Calu3 (cell line): ENCODE measurements around the gene BCAS1. TPM values are rescaled to one million over a fixed set of nuclear protein-coding genes. Genes with fewer than 3 reads are reported as not detected.

ENCODE experiments used
- BruUV-seq: library from RNA; stranded (reverse); fragments of 400-500 nt; replicated peaks from 2 replicates; lab custom pipeline; 2021; lab: Mats Ljungman, UMichigan
- CTCF ChIA-PET: fragments of 300-600 bp; sonication (Branson Sonifier 250); formaldehyde crosslinking; loops from one replicate; lab custom pipeline; 2022; ENCODE audit warnings: antibody characterized with exemption; lab: Charles Lee
- DNase-seq: peaks from one replicate; pipeline ENCODE4 v3.0.0; 2022
- H3K27ac Mint-ChIP-seq: one replicate; pipeline ENCODE4 v1.8.0; 2022; ENCODE audit warnings: mixed read lengths; ENCODE audit not compliant: unreplicated experiment
- H3K27me3 Mint-ChIP-seq: one replicate; pipeline ENCODE4 v1.8.0; 2022; ENCODE audit warnings: mixed read lengths; ENCODE audit not compliant: unreplicated experiment
- H3K36me3 Mint-ChIP-seq: one replicate; pipeline ENCODE4 v1.8.0; 2022; ENCODE audit warnings: mild to moderate bottlenecking, moderate library complexity, mixed read lengths; ENCODE audit not compliant: insufficient read depth, unreplicated experiment
- H3K4me1 Mint-ChIP-seq: one replicate; pipeline ENCODE4 v1.8.0; 2022; ENCODE audit warnings: mild to moderate bottlenecking, low read depth, mixed read lengths; ENCODE audit not compliant: unreplicated experiment
- H3K4me3 Mint-ChIP-seq: one replicate; pipeline ENCODE4 v1.8.0; 2022; ENCODE audit warnings: mild to moderate bottlenecking, low read depth, moderate library complexity, mixed read lengths; ENCODE audit not compliant: unreplicated experiment
- H3K9me3 Mint-ChIP-seq: one replicate; pipeline ENCODE4 v1.8.0; 2022; ENCODE audit warnings: low read depth, mixed read lengths; ENCODE audit not compliant: unreplicated experiment
- intact Hi-C: fragments of 100-400 bp; cut with micrococcal nuclease; formaldehyde crosslinking; loops from one replicate; pipeline ENCODE4 v1.10.0; 2022; ENCODE audit not compliant: unreplicated experiment
- total RNA-seq: library from RNA; stranded (reverse); gene quantifications from 2 replicates; pipeline ENCODE4 v1.2.3, GENCODE V29; 2022
- TF ChIP-seq, protein P1 (sequence below): fragments of 200-600 bp; IDR thresholded peaks from one replicate; pipeline ENCODE4 v1.8.0; 2022; ENCODE audit warnings: antibody characterized with exemption; ENCODE audit not compliant: unreplicated experiment

Gene BCAS1
- total RNA-seq, 1 experiment from 2014 or later: 11.1 TPM

DNA sequence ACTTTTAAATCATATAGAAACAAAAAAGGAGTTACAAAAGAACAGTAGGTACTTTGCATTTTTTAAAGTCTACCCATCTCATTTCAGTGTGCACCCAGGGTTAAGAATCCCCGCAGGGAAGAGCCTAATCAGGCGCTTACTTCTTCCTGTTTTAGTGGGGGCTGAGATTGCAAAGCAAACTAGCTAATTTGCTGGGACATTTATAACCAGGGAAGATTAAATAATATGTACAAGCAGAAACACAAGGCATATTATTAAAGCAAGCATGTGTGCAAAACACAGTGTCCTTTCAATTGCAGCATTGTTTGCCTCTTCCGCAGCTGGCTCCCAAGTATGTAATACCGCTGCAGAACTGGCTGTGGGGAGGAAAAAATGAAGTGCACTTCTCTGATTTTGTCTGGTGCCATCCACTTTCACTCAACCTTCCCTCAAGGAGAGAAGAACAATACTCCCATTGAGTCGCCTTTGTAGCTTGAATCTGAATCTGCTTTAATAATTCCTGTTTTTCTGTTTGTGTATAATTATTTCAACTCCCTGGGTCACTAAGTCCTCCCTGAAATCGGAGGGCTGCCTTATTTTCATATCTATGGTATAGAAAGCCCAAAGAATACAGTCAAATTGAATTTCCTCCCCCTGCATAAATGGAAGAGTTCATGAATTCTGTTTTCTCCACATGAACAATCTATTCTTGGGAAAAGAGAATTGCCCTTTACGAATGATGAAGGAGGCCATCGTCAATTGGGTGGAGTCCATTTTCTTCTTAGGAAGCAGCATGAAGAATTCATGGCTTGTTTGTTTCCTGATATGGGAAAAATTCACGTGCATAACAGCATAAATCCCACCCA, 23.3 kb upstream of the BCAS1 start:
- peaks cover 10% of the 10 kb centered on the region for H3K27me3 Mint-ChIP-seq
- H3K4me1 Mint-ChIP-seq: peaks cover 23% of the 10 kb centered on the region
- H3K9me3 Mint-ChIP-seq: no peaks in the 10 kb centered on the region
- H3K4me3 Mint-ChIP-seq: no peak overlapping the region
- no peaks in the 10 kb centered on the region for H3K36me3 Mint-ChIP-seq
- BruUV-seq: no TSS peak
- no peak for DNase-seq
- TF ChIP-seq, protein P1, sequence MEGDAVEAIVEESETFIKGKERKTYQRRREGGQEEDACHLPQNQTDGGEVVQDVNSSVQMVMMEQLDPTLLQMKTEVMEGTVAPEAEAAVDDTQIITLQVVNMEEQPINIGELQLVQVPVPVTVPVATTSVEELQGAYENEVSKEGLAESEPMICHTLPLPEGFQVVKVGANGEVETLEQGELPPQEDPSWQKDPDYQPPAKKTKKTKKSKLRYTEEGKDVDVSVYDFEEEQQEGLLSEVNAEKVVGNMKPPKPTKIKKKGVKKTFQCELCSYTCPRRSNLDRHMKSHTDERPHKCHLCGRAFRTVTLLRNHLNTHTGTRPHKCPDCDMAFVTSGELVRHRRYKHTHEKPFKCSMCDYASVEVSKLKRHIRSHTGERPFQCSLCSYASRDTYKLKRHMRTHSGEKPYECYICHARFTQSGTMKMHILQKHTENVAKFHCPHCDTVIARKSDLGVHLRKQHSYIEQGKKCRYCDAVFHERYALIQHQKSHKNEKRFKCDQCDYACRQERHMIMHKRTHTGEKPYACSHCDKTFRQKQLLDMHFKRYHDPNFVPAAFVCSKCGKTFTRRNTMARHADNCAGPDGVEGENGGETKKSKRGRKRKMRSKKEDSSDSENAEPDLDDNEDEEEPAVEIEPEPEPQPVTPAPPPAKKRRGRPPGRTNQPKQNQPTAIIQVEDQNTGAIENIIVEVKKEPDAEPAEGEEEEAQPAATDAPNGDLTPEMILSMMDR: no peak
- intact Hi-C loops: no loop called here
- CTCF ChIA-PET: no interaction called here
- H3K27ac Mint-ChIP-seq: no peak overlapping the region

DNA sequence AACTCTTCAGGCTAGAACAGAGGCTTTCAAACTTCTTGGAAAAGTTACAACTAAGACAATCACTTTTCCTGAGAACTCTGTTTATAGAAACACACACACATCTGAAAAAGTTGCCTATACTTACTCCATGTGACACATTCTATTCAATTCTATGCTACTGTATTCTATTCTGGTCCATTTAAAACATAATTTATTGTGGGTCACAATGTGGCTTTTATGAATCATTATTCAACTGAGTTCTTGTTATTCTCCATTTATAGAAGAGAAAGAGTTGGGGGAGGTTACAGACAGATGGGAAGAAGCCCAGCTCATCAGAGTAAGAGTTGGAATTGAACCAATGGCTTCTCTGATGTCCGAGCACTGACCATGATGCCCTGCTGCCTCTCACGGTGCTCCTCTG, 21.6 kb upstream of the BCAS1 start:
- CTCF ChIA-PET: interaction anchor here (0.7 kb wide), 1 partner anchor 187 kb away, joined by 3 read pairs; no protein-coding TSS in a partner anchor
- no peaks in the 10 kb centered on the region for H3K9me3 Mint-ChIP-seq
- no peak for DNase-seq
- peaks cover 7% of the 10 kb centered on the region for H3K4me1 Mint-ChIP-seq
- BruUV-seq: no TSS peak
- TF ChIP-seq, protein P1: no peak
- no peak overlapping the region for H3K4me3 Mint-ChIP-seq
- H3K27me3 Mint-ChIP-seq: peaks cover 10% of the 10 kb centered on the region
- H3K36me3 Mint-ChIP-seq: no peaks in the 10 kb centered on the region
- intact Hi-C loops: no loop called here
- no peak overlapping the region for H3K27ac Mint-ChIP-seq

DNA sequence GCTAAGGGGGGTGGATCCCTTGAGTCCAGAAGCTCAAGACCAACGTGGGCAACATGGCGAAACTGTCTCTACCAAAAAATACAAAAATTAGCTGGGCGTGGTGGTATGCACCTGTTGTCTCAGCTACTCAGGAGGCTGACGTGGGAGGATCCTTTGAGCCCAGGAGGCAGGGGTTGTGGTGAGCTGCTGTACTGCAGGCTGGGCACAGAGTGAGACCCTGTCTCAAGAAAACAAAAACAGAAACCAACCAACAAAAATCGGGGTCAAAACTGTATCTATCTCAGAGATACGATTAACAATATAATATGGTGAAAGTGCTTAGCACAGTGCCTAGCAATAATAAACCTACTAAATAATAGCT, 20.7 kb upstream of the BCAS1 start:
- Mint-ChIP-seq H3K36me3 (no peaks in the 10 kb centered on the region), H3K9me3 (no peaks in the 10 kb centered on the region), H3K4me1 (no peaks in the 10 kb centered on the region), H3K4me3 (no peak overlapping the region), H3K27ac (no peak overlapping the region), H3K27me3 (peaks cover 10% of the 10 kb centered on the region)
- no peak for DNase-seq
- intact Hi-C loops: no loop called here
- no TSS peak for BruUV-seq
- CTCF ChIA-PET: interaction anchor here (0.6 kb wide), 1 partner anchor 260 kb away, joined by 10 read pairs; no protein-coding TSS in a partner anchor
- TF ChIP-seq, protein P1: no peak

- H3K36me3 Mint-ChIP-seq: no peaks in the 10 kb centered on the region
- DNase-seq: no peak
- intact Hi-C loops: no loop called here
- TF ChIP-seq, protein P1: no peak
- BruUV-seq: no TSS peak
- H3K27me3 Mint-ChIP-seq: peaks cover 10% of the 10 kb centered on the region
- CTCF ChIA-PET: interaction anchor here (0.6 kb wide), 1 partner anchor 260 kb away, joined by 10 read pairs; no protein-coding TSS in a partner anchor
- H3K4me3 Mint-ChIP-seq: no peak overlapping the region
- H3K9me3 Mint-ChIP-seq: no peaks in the 10 kb centered on the region
- H3K4me1 Mint-ChIP-seq: no peaks in the 10 kb centered on the region
- H3K27ac Mint-ChIP-seq: no peak overlapping the region
Measured at GRCh38 chr20:54090230-54091119, 20.1 kb upstream of the BCAS1 start.
